Right lobe of liver (tissue), 4 donors: ENCODE results near the gene AMOTL2.

Experiments
- POLR2A ChIP-seq: fragments of 450-650 bp; IDR thresholded peaks from one replicate; pipeline ENCODE4 v1.6.1; 2017; ENCODE audit warnings: antibody characterized with exemption, mild to moderate bottlenecking
- TF ChIP-seq, protein P1 (sequence below), 4 donors: fragments of 200-600 bp in 3 of 4; fragments of 450-650 bp in 1 of 4; IDR thresholded peaks; one replicate each; pipeline versions ENCODE4 v1.5.1 to v1.8.0; 2016 to 2022; ENCODE audit warnings: antibody characterized with exemption in 4 of 4, mild to moderate bottlenecking in 2 of 4
- donor health status: DM: no; HTN: no; CAD: no.
- donor health status: DM: no; HTN: no; CAD: no.
- donor health status: DM: no; HTN: yes; CAD: no.

DNA sequence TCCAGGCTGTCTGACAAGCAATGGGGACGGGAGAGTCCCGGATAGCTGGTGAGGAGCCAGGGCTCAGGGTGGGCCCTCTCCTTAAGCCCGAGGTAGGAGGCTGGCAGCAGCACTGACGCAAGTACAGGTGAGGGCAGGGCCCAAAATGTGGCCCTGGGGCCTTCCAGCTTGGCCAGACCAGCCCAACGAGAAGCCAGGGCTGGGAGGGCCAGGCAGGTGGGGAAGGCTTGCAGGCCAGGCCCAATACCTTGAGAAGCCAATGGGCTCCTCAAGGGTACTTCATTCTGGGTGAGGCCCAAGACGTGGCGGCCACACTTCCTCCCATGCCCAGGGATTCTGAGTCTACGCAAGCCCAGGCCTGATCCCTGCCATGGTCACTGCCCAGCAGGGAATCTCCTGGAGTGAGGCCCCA is 37.2 kb downstream of the AMOTL2 start:
- TF ChIP-seq, protein P1, sequence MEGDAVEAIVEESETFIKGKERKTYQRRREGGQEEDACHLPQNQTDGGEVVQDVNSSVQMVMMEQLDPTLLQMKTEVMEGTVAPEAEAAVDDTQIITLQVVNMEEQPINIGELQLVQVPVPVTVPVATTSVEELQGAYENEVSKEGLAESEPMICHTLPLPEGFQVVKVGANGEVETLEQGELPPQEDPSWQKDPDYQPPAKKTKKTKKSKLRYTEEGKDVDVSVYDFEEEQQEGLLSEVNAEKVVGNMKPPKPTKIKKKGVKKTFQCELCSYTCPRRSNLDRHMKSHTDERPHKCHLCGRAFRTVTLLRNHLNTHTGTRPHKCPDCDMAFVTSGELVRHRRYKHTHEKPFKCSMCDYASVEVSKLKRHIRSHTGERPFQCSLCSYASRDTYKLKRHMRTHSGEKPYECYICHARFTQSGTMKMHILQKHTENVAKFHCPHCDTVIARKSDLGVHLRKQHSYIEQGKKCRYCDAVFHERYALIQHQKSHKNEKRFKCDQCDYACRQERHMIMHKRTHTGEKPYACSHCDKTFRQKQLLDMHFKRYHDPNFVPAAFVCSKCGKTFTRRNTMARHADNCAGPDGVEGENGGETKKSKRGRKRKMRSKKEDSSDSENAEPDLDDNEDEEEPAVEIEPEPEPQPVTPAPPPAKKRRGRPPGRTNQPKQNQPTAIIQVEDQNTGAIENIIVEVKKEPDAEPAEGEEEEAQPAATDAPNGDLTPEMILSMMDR (IDR thresholded peaks at IDR 0.05) = no peak
- TF ChIP-seq POLR2A = no peak
